HG03175 (cell line): ENCODE data around the gene C5orf58.

Experiments used
- ATAC-seq: cut with Tn5 transposase; IDR thresholded peaks from one replicate; pipeline ENCODE4 v1.9.1; 2021; ENCODE audit warnings: mild to moderate bottlenecking, moderate library complexity; ENCODE audit not compliant: unreplicated experiment

The C5orf58 gene, protein sequence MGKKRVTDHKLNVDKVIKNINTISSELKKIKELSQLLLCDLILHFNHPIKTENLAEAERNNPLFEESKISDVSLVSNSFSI

DNA sequence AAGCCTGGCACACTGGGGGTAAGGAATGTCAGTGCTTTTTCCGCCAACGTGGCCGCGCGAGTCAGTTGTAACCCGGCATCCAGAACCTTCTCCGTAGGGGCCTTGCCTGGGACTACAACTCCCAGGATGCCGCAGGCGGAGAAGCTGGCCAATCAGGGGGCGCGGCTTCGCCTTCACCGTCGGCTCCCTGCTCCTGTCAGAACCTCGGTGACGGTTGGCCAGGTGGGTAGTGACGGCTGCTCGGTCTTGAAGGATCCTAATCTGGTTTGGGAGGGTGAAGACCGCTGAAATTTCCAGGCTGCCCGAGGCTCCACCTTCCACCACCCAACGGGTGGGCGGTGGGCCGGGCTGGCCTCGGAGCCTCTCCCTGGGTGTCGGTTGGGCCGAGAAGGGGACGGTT is at the start of gene C5orf58:
TSS of gene C5orf58 (plus strand) at position 200 of the 400 bp plus-strand sequence. CDS start 1,992 bp downstream, outside the sequence.
- no peak for ATAC-seq

GRCh38 chr5:170183816-170184687 is 48.7 kb upstream of the C5orf58 start:
- ATAC-seq = peak; percentile 82

DNA sequence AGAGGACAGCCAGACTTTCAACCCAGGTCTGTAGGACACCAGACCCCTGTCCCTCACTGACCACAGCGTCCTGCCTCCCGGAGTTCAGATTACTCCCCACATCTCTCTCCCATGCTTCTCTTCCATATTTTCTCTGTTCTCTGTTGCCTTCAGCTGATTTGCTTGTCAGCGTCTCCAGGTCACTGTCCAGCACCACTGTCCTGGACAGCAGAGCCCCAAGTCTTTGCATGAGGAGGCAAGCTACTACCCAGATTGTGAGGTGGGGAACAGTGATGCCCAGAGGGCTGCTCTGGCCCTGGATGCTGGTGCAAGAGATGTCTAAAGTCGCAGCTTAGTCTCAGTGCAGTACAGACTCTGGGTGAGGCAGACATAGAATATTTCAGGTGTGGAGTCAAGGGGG is 48.0 kb upstream of the C5orf58 start:
- no peak for ATAC-seq

GRCh38 chr5:170186156-170186555 is 46.6 kb upstream of the C5orf58 start:
- no peak for ATAC-seq

DNA sequence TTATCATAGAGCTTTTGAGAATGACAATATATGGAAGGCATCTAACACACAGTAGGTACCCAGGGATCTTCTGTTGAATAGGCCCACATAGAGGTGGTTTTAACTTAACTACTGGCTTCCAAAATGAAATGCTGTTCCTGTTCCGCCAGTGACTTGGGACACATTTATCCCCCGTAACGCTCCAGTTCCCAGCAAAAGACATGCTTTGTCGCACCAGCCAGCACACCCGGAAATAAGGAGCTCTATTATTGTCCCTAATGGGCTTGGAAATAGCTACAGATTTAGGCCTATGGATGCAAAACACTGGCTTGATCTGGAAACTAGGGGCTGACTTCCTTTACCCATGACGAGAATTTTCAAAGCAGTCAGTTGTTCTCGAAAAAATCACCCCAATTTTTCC is 45.9 kb upstream of the C5orf58 start:
- ATAC-seq = no peak

DNA sequence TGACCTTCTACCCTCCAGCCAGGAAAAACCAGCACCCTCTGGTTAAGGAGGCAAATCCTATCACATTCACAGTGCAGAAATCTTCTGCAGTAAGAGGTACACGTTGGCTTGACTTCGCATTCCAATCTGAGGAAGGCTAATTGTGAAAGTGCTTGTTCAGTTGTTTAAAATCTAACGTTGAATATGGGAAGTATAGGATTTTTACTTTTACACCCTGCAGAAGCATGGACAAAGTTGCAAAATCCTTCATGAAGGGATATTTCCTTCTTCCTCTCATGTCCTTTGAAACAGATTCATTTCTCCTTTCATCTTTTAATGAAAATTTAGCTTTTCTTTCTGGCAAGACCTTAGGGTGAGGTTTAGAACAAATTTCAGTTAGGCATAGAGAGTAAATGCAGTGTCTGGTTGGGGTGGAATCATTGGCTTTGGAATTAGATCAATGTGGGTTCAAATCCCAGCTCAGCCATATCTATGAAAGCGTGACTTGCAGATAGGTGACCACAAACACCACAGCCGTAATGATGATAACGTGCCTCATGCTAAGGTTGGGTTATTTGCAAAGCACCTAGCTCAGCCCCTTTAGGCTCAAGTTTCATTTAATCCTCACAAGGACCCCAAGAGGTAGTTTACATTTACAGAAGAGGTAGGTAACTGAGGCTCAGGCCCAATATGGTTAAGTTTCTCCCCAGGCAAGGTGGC is 42.2 kb upstream of the C5orf58 start:
- ATAC-seq = no peak

GRCh38 chr5:170192829-170193228 is 40.0 kb upstream of the C5orf58 start:
- no peak for ATAC-seq

DNA sequence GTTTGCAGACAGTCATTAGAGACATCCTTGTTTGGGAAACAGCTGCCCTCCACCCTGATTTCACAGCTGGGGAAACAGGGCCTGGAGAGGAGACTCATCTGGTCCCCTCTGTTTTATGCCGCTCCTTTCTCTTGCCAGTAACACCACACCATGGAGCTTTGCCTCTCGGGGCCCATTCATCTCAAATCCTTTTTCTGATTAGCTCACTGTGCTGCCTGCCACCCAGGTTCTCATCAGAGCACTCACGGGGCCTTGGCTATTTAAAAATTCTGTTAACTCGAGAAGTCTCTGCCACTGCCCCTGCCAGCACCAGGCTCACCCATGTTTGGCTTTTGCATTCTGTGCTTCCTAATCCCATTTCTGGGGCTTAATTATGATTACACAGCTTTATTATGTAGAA is 36.8 kb upstream of the C5orf58 start:
- ATAC-seq = no peak

- ATAC-seq = no peak
Measured at GRCh38 chr5:170200876-170201275, 31.9 kb upstream of the C5orf58 start.

GRCh38 chr5:170201311-170201710 is 31.5 kb upstream of the C5orf58 start:
- ATAC-seq = no peak

DNA sequence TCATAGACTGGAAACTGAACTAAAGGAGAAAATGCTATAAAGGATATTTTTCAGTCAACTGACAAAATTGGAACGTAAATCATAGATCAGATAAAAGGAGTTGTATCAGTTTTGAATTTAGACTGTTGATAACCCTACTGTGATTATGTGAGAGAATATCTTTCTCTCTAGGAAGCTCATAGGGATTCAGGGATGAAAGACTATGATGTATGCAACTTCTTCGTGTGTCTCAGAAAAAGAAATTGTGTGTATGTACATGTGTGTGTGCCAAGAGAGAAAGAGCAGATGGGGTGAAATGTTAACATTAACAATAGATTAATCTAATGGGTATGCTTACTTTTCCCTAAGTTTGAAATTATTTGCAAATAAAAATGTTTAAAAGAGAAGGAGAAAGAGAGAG is 30.7 kb upstream of the C5orf58 start:
- no peak for ATAC-seq

- ATAC-seq = no peak
Measured at GRCh38 chr5:170204202-170204601, 28.6 kb upstream of the C5orf58 start.

DNA sequence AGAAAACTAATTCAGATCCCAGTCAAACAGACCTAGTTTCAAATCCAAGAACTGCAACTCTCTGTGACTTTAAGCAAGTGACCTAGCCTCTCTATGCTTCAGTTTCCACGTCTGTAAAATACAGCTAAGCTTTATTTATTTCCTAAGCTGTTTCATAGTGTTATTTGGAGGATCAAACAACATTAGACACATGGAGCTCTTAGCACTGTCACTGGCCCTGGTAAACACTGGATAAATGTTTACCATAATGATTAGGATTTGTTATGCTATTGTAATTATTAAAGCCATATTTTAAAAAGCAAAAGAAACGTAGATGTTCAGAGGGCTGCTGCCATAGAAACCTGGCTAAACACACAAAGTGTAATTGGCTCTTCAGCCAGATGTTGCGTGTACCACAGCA is 26.6 kb upstream of the C5orf58 start:
- ATAC-seq = no peak

DNA sequence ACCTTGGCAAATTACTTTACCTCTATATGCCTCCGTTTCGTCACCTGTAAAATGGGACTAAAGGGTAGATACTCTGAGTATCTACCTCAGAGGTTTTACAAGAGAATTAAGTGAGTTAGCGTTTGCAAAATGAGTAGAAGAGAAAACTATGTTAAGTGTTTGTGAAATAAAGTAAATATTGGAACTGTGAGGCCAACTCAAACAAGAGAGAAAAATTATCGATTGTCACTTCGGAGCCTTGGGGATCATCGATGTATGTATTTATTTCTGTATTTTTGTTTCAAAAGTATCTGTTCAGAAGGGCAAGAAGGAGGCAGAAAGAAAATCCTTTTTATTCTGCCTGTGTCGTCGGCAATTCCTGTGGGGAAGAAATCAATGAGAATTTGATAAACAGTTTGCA is 25.8 kb upstream of the C5orf58 start:
- no peak for ATAC-seq

- no peak for ATAC-seq
Measured at GRCh38 chr5:170211575-170212334, 21.0 kb upstream of the C5orf58 start.

- ATAC-seq = no peak
Measured at GRCh38 chr5:170216257-170216864, 16.4 kb upstream of the C5orf58 start.

DNA sequence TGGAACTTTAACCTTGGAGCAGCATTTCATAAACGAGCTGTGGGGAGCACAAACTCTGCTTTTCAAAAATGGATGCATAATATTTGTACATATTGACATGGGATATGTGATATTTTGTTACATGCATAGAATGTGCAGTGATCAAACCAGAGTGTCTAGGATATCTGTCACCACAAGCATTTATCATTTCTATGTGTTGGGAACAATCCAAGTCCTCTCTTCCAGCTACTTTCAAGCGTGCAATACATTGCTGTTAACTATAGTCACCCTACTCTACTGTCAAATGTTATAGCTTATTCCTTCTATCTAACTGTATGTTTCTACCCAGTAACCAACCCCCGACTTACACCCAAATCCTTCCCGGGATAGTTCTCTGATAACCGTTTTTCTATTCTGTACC is 15.0 kb upstream of the C5orf58 start:
- no peak for ATAC-seq

DNA sequence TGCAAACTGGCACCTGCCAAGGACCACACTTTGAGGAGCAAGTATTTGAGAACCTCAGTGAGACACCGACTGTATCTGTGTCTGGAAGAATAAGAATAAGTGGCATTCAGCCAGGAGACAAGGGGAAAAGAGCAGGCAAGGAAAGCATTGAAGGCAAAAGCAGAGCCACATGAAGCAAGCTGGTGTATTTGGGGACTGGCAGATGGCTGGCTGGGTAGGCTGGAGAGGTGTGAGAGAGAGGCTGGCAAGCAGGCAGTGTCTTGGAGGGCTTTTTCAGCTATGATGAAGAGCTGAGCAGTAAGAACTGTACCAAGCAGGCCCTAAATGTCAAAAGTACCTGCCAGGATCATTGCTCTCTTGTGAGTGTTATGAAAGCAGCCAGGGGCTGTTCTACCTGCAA is 14.1 kb upstream of the C5orf58 start:
- ATAC-seq = no peak

- ATAC-seq = no peak
Measured at GRCh38 chr5:170219615-170220014, 13.2 kb upstream of the C5orf58 start.

- no peak for ATAC-seq
Measured at GRCh38 chr5:170220191-170220590, 12.6 kb upstream of the C5orf58 start.

DNA sequence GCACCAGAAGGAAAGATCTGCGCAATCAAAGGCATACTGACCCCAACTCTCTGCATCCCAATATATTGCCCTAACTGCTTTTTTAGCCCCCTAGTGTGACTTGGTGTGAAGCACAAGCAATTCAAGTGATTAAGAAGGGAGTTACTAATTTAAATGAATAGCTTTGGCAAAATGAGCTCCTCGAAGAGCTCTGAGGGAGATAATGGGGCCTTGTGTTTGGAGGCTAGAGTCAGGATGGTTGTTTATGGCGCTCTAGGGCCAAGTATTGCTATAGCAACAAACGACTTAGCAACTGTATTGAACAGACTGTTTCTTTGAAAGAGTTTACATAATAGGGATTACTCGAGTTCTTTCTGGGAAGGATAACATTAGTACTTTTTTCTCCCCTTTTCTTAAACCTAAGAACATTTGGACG is 11.5 kb upstream of the C5orf58 start:
- no peak for ATAC-seq
